ENCODE measurements around the gene ZNF33B. TPM values are rescaled to one million over a fixed set of nuclear protein-coding genes. Genes with fewer than 3 reads are reported as not detected.

ZNF33B gene
- total RNA-seq, 2 donors from 2014 or later: 17.1 to 34.9 TPM

DNA sequence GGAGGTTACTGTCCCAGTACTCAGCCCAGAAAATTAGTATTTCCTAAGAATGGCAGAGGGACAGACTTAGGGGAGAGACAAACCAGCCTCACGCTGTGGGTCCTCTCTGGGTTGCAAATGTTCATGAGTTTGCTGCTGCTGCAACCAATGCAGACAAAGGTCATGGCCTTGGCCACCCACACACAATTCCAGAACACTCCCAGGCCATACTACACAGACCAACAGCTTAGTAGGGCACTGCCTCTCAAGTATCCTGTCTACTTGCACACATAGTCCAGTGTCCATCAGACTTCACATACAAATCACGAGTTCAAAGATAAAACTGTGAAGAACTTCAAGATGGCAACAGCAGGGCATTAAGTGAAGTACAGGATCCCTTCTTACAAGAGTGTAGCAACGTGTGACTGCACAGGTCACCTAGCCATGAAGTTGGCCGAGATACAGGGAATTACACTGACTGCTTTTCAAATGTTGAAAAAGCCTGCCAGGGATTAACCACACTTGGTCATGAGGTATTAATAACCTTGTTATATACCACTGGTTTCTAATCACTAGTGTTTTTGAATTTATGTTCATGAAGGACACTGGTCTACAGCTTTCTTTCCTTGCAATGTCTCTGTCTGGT, 40.0 kb downstream of the ZNF33B start:
- Histone ChIP-seq H3K4me3 (ENCODE audit: low read length) (no peak overlapping the region), H3K9ac (ENCODE audit: extremely low read depth, low read length, poor library complexity, severe bottlenecking) (no peak overlapping the region), H3K27ac (ENCODE audit: low read depth, low read length) (no peak overlapping the region), H3K36me3 (ENCODE audit: control insufficient read depth, insufficient read depth, low read length) (peaks cover 56% of the 10 kb centered on the region), H3K9me3 (ENCODE audit: control insufficient read depth, low read length) (peaks cover 54% of the 10 kb centered on the region), H3K4me1 (ENCODE audit: control insufficient read depth, insufficient read depth, low read length) (no peaks in the 10 kb centered on the region), H3K27me3 (ENCODE audit: control insufficient read depth, insufficient read depth, low read length, poor library complexity, severe bottlenecking) (no peaks in the 10 kb centered on the region)
- no peak for TF ChIP-seq CTCF (conservative IDR thresholded peaks at IDR 0.05)
- H3K9me3 Mint-ChIP-seq: peaks cover 78% of the 10 kb centered on the region
- 87 to 97% methylated on average over 3 to 4 of the region's 4 CpGs for WGBS, 2 experiments (ENCODE audit: insufficient coverage in 1 of 2, insufficient read length in 1 of 2)
- no peak overlapping the region for H3K4me3 Mint-ChIP-seq
- H3K4me1 Mint-ChIP-seq: no peaks in the 10 kb centered on the region
- peaks cover 84% of the 10 kb centered on the region for H3K36me3 Mint-ChIP-seq (ENCODE audit: low read depth)
- no peaks in the 10 kb centered on the region for H3K27me3 Mint-ChIP-seq (ENCODE audit: insufficient read depth)
- H3K27ac Mint-ChIP-seq: no peak overlapping the region
- DNase-seq: no peak

DNA sequence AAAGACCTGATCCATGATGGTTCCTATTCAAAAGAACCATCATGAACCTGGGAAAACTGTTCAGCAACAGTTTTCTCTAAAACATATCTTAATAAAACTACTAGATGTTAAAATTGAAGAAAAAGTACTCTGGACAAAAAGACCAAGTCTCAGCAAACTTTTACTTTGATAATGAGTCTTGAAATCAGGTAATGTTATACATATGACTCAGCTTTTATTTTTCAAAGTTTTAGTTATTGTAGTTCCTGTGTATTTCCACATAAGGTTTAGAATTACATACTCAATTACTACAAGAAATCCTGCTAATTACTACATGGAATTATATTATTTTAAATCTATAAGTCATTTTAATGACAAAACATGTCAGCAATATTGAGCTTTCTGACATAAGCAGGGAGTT, 42.2 kb downstream of the ZNF33B start:
- Histone ChIP-seq H3K27me3 (ENCODE audit: control insufficient read depth, insufficient read depth, low read length, poor library complexity, severe bottlenecking) (no peaks in the 10 kb centered on the region), H3K4me3 (ENCODE audit: low read length) (no peak overlapping the region), H3K9me3 (ENCODE audit: control insufficient read depth, low read length) (peaks cover 75% of the 10 kb centered on the region), H3K4me1 (ENCODE audit: control insufficient read depth, insufficient read depth, low read length) (no peaks in the 10 kb centered on the region), H3K27ac (ENCODE audit: low read depth, low read length) (no peak overlapping the region), H3K36me3 (ENCODE audit: control insufficient read depth, insufficient read depth, low read length) (peaks cover 74% of the 10 kb centered on the region), H3K9ac (ENCODE audit: extremely low read depth, low read length, poor library complexity, severe bottlenecking) (no peak overlapping the region)
- no peak overlapping the region for H3K27ac Mint-ChIP-seq
- no peaks in the 10 kb centered on the region for H3K27me3 Mint-ChIP-seq (ENCODE audit: insufficient read depth)
- peaks cover 83% of the 10 kb centered on the region for H3K9me3 Mint-ChIP-seq
- peaks cover 85% of the 10 kb centered on the region for H3K36me3 Mint-ChIP-seq (ENCODE audit: low read depth)
- no peak for TF ChIP-seq CTCF (conservative IDR thresholded peaks at IDR 0.05)
- no peaks in the 10 kb centered on the region for H3K4me1 Mint-ChIP-seq
- H3K4me3 Mint-ChIP-seq: no peak overlapping the region
- no peak for DNase-seq

GRCh38 chr10:42594246-42594650, 44.1 kb downstream of the ZNF33B start:
- Histone ChIP-seq H3K27me3 (ENCODE audit: control insufficient read depth, insufficient read depth, low read length, poor library complexity, severe bottlenecking) (no peaks in the 10 kb centered on the region), H3K27ac (ENCODE audit: low read depth, low read length) (no peak overlapping the region), H3K4me3 (ENCODE audit: low read length) (peak overlapping the region; percentile 39), H3K9me3 (ENCODE audit: control insufficient read depth, low read length) (peaks cover 67% of the 10 kb centered on the region), H3K36me3 (ENCODE audit: control insufficient read depth, insufficient read depth, low read length) (peaks cover 70% of the 10 kb centered on the region), H3K4me1 (ENCODE audit: control insufficient read depth, insufficient read depth, low read length) (no peaks in the 10 kb centered on the region), H3K9ac (ENCODE audit: extremely low read depth, low read length, poor library complexity, severe bottlenecking) (no peak overlapping the region)
- WGBS, 2 experiments (ENCODE audit: insufficient coverage in 1 of 2, insufficient read length in 1 of 2): 78 to 83% methylated on average over 5 of the region's 5 CpGs
- H3K36me3 Mint-ChIP-seq (ENCODE audit: low read depth): peaks cover 88% of the 10 kb centered on the region
- no peak for DNase-seq
- H3K9me3 Mint-ChIP-seq: peaks cover 89% of the 10 kb centered on the region
- H3K27me3 Mint-ChIP-seq (ENCODE audit: insufficient read depth): no peaks in the 10 kb centered on the region
- H3K27ac Mint-ChIP-seq: no peak overlapping the region
- TF ChIP-seq CTCF (conservative IDR thresholded peaks at IDR 0.05): no peak
- H3K4me3 Mint-ChIP-seq: no peak overlapping the region
- no peaks in the 10 kb centered on the region for H3K4me1 Mint-ChIP-seq

All from endodermal cell (in vitro differentiated cells).